GM13977 (cell line): ENCODE data around the gene AQP5.
A peak's percentile ranks its signal among the peaks of the same experiment; 100 is the strongest.

Experiments
- DNase-seq: peaks from one replicate; pipeline ENCODE4 v3.0.0; 2012; ENCODE audit warnings: low spot score
- in situ Hi-C: fragments of 300-500 bp; cut with MboI; formaldehyde crosslinking; loops from one replicate; pipeline ENCODE4 v1.12.0; 2022; ENCODE audit warnings: low sequenced_read_pairs, low pct_unique_long_range_greater_than_20kb, mixed read lengths, inconsistent platforms; ENCODE audit not compliant: unreplicated experiment
- TF ChIP-seq, protein P1 (sequence below): IDR thresholded peaks from 2 replicates; pipeline ENCODE4 v1.5.1; 2012; ENCODE audit warnings: mild to moderate bottlenecking, control low read depth; ENCODE audit not compliant: insufficient read depth; ENCODE audit errors: extremely low read depth, missing control alignments

AQP5 gene

DNA sequence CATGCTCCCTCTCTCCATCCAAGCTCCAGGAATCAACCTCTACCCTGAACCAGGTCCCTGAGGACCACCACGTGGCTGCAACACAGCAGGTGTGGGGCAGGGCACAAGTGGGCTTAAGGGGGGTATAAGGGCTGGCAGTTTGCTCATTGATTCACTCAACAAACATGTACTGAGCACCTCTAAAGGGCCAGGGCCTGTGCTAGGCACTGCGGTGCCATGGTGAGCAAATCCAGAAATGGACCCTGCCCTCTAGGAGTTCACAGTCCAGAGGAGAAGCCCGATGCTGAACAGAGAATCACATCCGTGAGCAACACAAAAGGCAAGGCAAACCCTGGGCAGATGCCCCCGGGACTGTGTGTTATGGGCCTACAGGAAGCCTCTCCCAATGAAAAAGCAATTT lies 17.6 kb upstream of the AQP5 start:
- TF ChIP-seq, protein P1, sequence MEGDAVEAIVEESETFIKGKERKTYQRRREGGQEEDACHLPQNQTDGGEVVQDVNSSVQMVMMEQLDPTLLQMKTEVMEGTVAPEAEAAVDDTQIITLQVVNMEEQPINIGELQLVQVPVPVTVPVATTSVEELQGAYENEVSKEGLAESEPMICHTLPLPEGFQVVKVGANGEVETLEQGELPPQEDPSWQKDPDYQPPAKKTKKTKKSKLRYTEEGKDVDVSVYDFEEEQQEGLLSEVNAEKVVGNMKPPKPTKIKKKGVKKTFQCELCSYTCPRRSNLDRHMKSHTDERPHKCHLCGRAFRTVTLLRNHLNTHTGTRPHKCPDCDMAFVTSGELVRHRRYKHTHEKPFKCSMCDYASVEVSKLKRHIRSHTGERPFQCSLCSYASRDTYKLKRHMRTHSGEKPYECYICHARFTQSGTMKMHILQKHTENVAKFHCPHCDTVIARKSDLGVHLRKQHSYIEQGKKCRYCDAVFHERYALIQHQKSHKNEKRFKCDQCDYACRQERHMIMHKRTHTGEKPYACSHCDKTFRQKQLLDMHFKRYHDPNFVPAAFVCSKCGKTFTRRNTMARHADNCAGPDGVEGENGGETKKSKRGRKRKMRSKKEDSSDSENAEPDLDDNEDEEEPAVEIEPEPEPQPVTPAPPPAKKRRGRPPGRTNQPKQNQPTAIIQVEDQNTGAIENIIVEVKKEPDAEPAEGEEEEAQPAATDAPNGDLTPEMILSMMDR = no peak
- in situ Hi-C loops = no loop called here
- DNase-seq = no peak

DNA sequence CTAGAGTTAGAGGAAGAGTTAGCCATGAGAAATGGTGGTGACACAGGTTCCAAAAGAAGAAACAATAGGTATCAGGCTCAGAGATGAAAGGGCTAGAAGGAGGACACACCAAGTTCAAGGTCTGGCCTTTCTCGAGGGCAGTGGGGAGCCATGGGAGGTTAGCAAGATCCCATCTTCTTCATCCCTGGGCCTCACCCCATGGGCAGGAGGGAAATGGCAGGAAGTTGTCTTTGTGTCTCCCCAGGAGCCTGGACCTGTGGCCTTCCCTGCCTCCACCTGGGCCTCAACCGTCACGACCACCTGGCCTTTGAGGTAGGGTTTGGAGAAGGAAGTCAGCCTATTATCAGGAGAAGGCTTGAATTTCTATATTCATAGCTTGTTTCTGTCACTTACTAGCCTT lies 17.0 kb upstream of the AQP5 start:
- DNase-seq = no peak
- TF ChIP-seq, protein P1 = no peak
- in situ Hi-C loops = no loop called here

DNA sequence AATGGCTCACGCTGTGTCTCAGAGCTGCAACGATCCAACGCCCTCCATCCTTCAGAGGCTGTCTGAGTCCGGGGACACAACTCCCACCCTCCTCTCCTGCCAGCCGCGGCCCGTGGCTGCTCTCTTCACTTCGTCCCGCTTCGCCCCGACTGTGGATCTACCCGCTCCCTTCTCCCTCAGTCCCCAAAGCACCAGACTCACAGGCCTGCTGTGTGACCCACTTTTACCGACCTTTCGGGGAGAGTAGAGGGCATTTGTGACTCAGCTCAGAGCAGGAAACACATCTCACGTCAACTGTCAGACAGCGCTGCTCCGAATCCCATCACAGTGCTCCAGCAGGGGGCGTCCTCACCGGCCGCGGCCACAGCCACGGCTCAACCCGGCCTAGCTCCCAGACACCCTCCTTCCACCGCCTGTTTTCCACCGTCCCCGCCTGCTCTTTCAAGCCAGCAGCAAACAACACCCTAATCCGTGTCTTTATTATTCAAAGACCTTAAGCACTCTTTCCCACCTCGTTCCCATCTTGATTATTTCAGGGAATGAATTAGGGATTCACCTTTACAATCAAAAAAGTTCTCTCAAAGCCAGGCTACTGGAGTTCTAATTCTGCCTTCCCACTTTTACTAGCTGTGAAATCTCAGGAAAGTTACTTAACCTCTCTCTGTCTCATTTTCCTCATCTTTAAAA lies 16.1 kb upstream of the AQP5 start:
- in situ Hi-C loops = no loop called here
- TF ChIP-seq, protein P1 = peak; percentile 94

DNA sequence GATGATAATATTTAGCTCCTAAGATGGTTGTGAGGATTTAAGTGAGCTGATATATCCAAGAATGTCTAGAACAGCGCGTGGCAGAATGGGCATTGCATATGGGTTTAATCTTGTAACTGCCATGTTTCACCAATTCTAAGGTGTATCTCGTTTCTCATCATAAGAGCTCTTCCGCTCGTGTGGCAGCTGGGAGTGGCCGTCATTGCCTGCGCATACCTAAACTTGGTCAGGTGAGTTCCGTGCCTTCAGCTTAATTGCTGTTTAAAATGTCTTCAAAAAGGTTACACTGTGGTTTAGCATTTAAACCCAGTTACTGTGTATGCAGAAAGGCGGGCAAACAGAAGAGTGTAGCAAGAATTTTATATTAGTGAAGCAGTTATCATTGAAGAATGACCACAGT lies 15.6 kb upstream of the AQP5 start:
- in situ Hi-C loops = no loop called here
- no peak for DNase-seq
- TF ChIP-seq, protein P1 = no peak

More for the DNA sequence above, 16.1 kb upstream of the AQP5 start:
- DNase-seq = peak; percentile 89

DNA sequence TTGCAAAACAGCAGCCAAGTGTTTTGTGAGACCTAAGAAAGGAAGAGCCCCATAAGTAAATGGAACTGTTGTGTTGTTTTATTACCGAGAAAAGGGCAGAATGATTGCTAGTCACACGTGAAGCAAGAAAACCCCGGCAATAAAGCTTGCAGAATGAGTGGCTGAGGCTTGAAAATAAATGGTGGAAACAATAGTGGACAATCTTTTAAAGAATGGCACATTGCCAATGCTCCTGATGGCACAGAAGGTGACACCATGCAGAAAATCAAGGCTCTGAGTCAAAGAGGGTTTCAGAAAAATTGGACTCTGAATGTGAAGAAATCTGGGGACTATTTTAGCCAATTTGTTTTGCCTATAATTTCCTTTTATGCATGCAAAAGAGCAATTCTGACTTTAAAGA lies 15.2 kb upstream of the AQP5 start:
- no peak for DNase-seq

DNA sequence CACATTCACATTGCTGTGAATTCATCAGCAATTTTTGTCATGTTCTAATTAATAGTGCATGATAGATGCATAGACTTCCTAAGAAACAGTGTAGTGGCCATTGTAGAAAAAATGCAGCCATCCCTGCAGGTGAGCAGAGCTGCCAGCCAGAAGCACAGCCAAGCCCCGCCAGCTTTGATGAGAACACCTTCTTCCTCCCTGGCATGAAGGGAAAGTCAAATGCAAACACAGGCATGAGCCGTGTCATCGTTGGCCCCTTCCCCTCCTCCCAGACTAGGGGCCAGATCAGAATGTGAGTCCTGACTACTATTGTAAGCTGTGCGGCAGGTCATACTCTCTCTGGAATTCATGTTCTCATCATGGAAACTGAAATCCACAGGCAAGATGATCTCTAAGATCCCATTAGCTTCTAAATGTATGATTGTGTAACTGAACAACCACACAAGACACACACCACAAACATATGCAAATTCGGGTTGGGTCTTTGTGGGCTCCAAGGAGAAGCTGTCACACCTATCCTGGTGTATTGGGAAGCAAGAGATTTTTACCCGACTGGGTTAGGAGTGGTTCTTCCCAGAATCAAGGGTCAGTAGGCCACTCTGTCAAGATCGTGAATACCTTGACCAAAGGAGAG lies 14.0 kb upstream of the AQP5 start:
- TF ChIP-seq, protein P1 = no peak
- in situ Hi-C loops = no loop called here
- no peak for DNase-seq

More for the DNA sequence above, 15.2 kb upstream of the AQP5 start:
- TF ChIP-seq, protein P1 = no peak
- in situ Hi-C loops = no loop called here
